Fibroblast of lung (primary cell): ENCODE results near the gene HACD2. TPM values are rescaled to one million over a fixed set of nuclear protein-coding genes. Genes with fewer than 3 reads are reported as not detected.
A peak's percentile ranks its signal among the peaks of the same experiment; 100 is the strongest.

Experiments
- DNase-seq, 2 donors: peaks; one replicate each; pipeline versions ENCODE4 v3.0.0 to v3.0.0-alpha.2; 2010; ENCODE audit warnings: low read depth in 2 of 2
- H2AFZ ChIP-seq: 2 replicates; pipeline ENCODE4 v1.5.1; 2012; ENCODE audit warnings: low read length, control low read depth, inconsistent platforms
- H3K27ac ChIP-seq: 2 replicates; pipeline ENCODE4 v1.5.1; 2011; ENCODE audit warnings: low read length, control low read depth; ENCODE audit not compliant: insufficient read depth
- H3K27me3 ChIP-seq: 2 replicates; pipeline ENCODE4 v1.5.1; 2011; ENCODE audit warnings: mild to moderate bottlenecking, low read length; ENCODE audit not compliant: control insufficient read depth, insufficient read depth
- H3K36me3 ChIP-seq: 2 replicates; pipeline ENCODE4 v1.5.1; 2011; ENCODE audit warnings: low read length; ENCODE audit not compliant: control insufficient read depth, insufficient read depth
- H3K4me1 ChIP-seq: 2 replicates; pipeline ENCODE4 v1.5.1; 2011; ENCODE audit warnings: low read length; ENCODE audit not compliant: control insufficient read depth, insufficient read depth; ENCODE audit errors: extremely low read depth
- H3K4me2 ChIP-seq: 2 replicates; pipeline ENCODE4 v1.5.1; 2011; ENCODE audit warnings: low read length, control low read depth; ENCODE audit not compliant: insufficient read depth; ENCODE audit errors: extremely low read depth
- H3K4me3 ChIP-seq, 4 experiments: fragments of 200-600 bp in 1 of 4; sonication (generic) in 1 of 4; replicated peaks in 1 of 4; 2 replicates each; pipeline ENCODE4 v1.5.1; 2011 to 2016; ENCODE audit warnings: low read length in 4 of 4, low read depth in 3 of 4, mild to moderate bottlenecking in 3 of 4, control low read depth in 2 of 4, inconsistent platforms in 1 of 4, mixed read lengths in 1 of 4; ENCODE audit not compliant: insufficient read depth in 1 of 4; ENCODE audit errors: control extremely low read depth in 1 of 4
- H3K79me2 ChIP-seq: 2 replicates; pipeline ENCODE4 v1.5.1; 2012; ENCODE audit warnings: mild to moderate bottlenecking, low read length, inconsistent platforms; ENCODE audit not compliant: control insufficient read depth, insufficient read depth
- H3K9ac ChIP-seq: 2 replicates; pipeline ENCODE4 v1.5.1; 2011; ENCODE audit warnings: mild to moderate bottlenecking, low read length, control low read depth; ENCODE audit not compliant: insufficient read depth
- H3K9me3 ChIP-seq: 2 replicates; pipeline ENCODE4 v1.5.1; 2012; ENCODE audit warnings: low read depth, low read length; ENCODE audit not compliant: control insufficient read depth, insufficient read depth
- H4K20me1 ChIP-seq: 2 replicates; pipeline ENCODE4 v1.5.1; 2011; ENCODE audit warnings: low read length; ENCODE audit not compliant: control insufficient read depth, insufficient read depth; ENCODE audit errors: extremely low read depth
- EZH2 ChIP-seq: IDR thresholded peaks from 2 replicates; pipeline ENCODE4 v1.5.1; 2012; ENCODE audit warnings: low read length, control low read depth, mild to moderate bottlenecking; ENCODE audit errors: missing control alignments
- polyA plus RNA-seq, 2 donors: library from polyadenylated mRNA; depleted of rRNA in 1 of 2; stranded (reverse) in 1 of 2; unstranded in 1 of 2; fragments of >200 nt; gene quantifications; 2 replicates each; pipeline ENCODE4 v1.2.1, GENCODE V29; 2011 to 2012; ENCODE audit warnings: missing spikeins in 1 of 2
- total RNA-seq: library from RNA; depleted of rRNA; stranded (reverse); fragments of >200 nt; gene quantifications from 2 replicates; pipeline ENCODE4 v1.2.1, GENCODE V29; 2014
- TF ChIP-seq, protein P1 (sequence below), 2 donors: IDR thresholded peaks in 1 of 2; conservative IDR thresholded peaks in 1 of 2; 1 replicate in 1 of 2; 2 replicates in 1 of 2; pipeline ENCODE4 v1.5.1; 2011 to 2012; ENCODE audit warnings: low read length in 2 of 2, control low read depth in 1 of 2, inconsistent platforms in 1 of 2, low read depth in 1 of 2, mild to moderate bottlenecking in 1 of 2

Gene HACD2
- total and polyA plus RNA-seq, 2 donors (not counting 1 experiment from before 2014, with no cell fraction given): 22.0 to 48.7 TPM

DNA sequence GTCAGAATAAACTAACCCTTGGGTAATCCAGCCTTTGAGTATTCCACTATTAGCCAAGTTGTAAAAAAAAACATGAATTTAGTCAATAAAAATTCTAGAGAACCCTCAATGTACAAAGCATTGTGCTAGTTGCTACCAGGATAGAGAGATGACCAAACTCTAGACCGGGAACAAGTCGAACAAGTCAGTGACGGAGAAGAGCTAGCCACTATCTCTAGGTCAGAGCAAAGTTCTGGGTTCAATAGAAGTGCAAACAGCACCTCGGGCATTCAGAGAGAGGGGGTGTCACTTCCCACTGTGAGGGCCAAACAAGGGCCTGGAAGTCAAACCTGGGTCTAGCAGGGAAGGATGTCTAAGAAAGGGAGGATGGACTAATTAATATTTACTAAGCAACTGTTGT lies 133.7 kb downstream of the HACD2 start:
- no peak overlapping the region for H2AFZ ChIP-seq
- no peak overlapping the region for H3K4me3 ChIP-seq
- TF ChIP-seq, protein P1, sequence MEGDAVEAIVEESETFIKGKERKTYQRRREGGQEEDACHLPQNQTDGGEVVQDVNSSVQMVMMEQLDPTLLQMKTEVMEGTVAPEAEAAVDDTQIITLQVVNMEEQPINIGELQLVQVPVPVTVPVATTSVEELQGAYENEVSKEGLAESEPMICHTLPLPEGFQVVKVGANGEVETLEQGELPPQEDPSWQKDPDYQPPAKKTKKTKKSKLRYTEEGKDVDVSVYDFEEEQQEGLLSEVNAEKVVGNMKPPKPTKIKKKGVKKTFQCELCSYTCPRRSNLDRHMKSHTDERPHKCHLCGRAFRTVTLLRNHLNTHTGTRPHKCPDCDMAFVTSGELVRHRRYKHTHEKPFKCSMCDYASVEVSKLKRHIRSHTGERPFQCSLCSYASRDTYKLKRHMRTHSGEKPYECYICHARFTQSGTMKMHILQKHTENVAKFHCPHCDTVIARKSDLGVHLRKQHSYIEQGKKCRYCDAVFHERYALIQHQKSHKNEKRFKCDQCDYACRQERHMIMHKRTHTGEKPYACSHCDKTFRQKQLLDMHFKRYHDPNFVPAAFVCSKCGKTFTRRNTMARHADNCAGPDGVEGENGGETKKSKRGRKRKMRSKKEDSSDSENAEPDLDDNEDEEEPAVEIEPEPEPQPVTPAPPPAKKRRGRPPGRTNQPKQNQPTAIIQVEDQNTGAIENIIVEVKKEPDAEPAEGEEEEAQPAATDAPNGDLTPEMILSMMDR (conservative IDR thresholded peaks at IDR 0.05 in 1 of 2, IDR thresholded peaks at IDR 0.05 in 1 of 2; ENCODE audit: low read depth in 1 of 2, low read length in 2 of 2): no peak
- no peak for TF ChIP-seq EZH2
- DNase-seq: no peak
- no peaks in the 10 kb centered on the region for H3K36me3 ChIP-seq
- no peaks in the 10 kb centered on the region for H4K20me1 ChIP-seq
- no peak overlapping the region for H3K27ac ChIP-seq
- H3K4me2 ChIP-seq: no peak overlapping the region
- H3K79me2 ChIP-seq: no peaks in the 10 kb centered on the region
- no peaks in the 10 kb centered on the region for H3K9me3 ChIP-seq
- H3K4me1 ChIP-seq: no peaks in the 10 kb centered on the region
- no peak overlapping the region for H3K9ac ChIP-seq
- peaks cover 39% of the 10 kb centered on the region for H3K27me3 ChIP-seq

DNA sequence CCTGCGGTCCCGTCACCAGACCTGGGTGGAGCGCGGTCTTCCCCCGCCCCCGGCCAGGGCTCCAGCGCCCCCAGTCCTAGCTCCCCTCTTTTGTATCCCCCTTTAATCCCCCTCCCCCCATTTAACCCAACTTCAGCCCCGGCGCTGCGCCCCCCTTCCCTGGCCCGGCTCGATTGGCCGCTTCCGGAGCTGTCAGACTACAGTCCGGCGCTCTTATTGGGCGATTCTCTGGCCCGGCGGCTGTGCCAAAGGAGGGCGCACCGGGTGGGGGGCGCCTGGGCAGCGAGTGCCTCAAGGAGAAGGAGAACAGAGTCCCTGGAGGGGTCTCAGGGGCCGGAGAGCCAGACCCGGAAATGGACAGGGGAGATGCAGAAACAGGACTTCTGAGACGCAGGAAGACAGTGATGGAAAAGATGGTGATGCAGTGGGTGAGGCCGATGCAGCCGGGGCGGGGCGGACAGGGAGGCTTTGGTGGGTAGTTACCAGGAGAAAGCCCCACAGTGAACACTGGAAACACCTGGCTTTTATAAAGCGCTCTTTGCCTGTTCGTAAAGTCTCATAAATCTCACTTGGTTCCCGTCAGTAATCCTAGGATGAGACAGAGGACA lies 134.8 kb downstream of the HACD2 start:
- peaks cover 44% of the 10 kb centered on the region for H3K27me3 ChIP-seq
- DNase-seq: peak in 1 of 2 donors; percentile 17
- no peaks in the 10 kb centered on the region for H4K20me1 ChIP-seq
- no peaks in the 10 kb centered on the region for H3K36me3 ChIP-seq
- peak overlapping the region; percentile 28 to 56 (median 40) for H3K4me3 ChIP-seq
- no peaks in the 10 kb centered on the region for H3K79me2 ChIP-seq
- H3K9me3 ChIP-seq: no peaks in the 10 kb centered on the region
- H3K4me2 ChIP-seq: peak overlapping the region; percentile 74
- H3K27ac ChIP-seq: no peak overlapping the region
- H2AFZ ChIP-seq: no peak overlapping the region
- H3K4me1 ChIP-seq: no peaks in the 10 kb centered on the region
- H3K9ac ChIP-seq: no peak overlapping the region
- TF ChIP-seq, protein P1 (conservative IDR thresholded peaks at IDR 0.05 in 1 of 2, IDR thresholded peaks at IDR 0.05 in 1 of 2; ENCODE audit: low read depth in 1 of 2, low read length in 2 of 2): no peak
- peak; percentile 17 for TF ChIP-seq EZH2

DNA sequence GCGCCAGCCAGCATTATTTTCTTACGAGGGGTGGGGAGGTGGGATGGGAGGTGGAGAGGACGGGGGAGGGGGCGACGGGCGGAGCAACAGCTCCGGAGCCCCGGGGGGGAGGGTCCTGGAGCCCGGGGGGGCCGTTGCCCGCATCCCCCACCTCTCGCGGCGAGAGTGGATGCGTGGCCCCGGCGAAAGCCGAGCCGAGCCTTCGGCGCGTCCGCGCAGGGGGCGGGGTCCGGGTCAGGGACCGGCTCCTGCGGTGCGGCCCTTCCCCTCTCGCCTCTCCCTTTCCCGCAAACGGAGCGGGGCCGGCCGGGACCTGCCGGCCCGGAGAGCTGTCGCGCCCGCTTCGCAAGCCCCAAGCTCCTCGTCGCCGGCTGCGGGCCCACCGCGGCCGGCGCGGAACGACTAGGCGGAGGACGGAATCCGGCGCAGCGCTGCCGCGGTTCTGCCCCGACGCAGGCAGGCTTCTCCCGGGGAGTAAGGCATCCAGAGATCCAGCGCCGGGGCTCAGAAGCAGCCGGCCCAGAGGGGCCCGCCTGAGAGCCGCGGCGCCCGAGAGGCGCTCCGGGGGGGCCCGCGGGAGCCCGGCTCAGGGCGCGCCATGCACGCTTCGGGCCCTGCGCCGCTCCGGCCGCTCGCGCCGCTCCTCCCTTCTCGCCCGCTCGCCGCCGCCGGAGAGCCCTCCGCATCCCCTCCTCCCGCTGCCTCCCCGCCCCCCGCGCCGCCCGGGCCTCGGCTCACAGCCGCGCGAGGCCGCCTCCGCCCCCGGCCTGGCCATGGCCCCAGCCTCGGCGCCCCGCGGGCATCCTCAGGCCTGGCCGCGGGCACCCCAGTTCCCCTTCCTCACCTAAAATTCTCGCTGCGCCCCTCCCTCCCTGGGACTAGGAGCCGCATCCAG lies 135.5 kb downstream of the HACD2 start:
- H3K36me3 ChIP-seq: no peaks in the 10 kb centered on the region
- H3K4me2 ChIP-seq: peak overlapping the region; percentile 74
- H3K9me3 ChIP-seq: no peaks in the 10 kb centered on the region
- H2AFZ ChIP-seq: no peak overlapping the region
- TF ChIP-seq, protein P1 (conservative IDR thresholded peaks at IDR 0.05 in 1 of 2, IDR thresholded peaks at IDR 0.05 in 1 of 2; ENCODE audit: low read depth in 1 of 2, low read length in 2 of 2): no peak
- peak; percentile 6 for TF ChIP-seq EZH2
- no peak overlapping the region for H3K9ac ChIP-seq
- DNase-seq: peak; percentile 7 to 22
- no peak overlapping the region for H3K27ac ChIP-seq
- peaks cover 48% of the 10 kb centered on the region for H3K27me3 ChIP-seq
- no peaks in the 10 kb centered on the region for H4K20me1 ChIP-seq
- H3K79me2 ChIP-seq: no peaks in the 10 kb centered on the region
- H3K4me1 ChIP-seq: no peaks in the 10 kb centered on the region
- H3K4me3 ChIP-seq: peak overlapping the region; percentile 28 to 56 (median 40)
